Glomerular visceral epithelial cell (primary cell): Measurements from ENCODE around the gene STX11.
"Not testable (repeated sequence)": the region's sequence is repeated elsewhere in the genome, so short reads cannot be mapped to it uniquely, and the experiment has no call there.

Experiments used
- DNase-seq: peaks from one replicate; pipeline ENCODE4 v3.0.0-alpha.2; 2016; ENCODE audit errors: extremely low spot score

STX11 gene

GRCh38 chr6:144174006-144174405, 23.7 kb downstream of the STX11 start:
- DNase-seq = no peak

DNA sequence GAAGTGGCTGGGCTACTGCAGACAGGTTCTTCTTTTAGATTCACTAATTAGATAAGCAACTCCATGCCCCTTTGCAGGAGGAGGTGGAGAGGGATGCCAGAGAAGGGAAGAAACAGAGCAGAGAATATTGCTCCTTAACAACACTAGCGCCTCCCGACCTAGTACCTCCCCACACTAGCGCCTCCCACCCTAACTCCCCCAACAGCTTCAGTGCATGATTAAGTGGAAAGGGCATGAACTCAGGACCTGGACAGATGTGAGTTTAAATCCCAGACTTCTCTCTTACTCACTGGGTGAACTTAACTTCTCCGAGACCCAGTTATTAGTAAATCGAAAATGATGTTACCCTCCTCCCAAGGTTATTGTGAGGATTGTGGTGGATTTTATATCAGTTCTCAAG, 25.7 kb downstream of the STX11 start:
- DNase-seq = no peak

DNA sequence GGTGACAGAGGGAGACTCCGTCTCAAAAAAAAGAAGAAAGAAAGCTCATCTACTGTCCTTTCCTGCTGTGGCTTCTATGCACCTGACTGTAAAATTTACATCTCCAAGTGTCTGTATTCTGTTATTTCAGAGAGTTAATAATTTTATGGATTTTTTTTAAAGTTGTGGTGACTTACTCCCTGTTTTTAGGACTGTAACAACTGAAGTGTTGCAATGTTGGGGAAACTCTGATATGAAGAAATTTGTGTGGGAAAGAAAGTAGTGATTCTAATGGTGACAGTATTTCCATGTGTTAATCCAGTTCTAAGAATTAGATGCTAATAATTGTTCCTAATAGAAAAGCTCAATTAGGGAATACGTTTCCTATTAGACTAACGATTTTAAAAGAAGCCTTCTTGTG, 27.4 kb downstream of the STX11 start:
- DNase-seq = no peak

DNA sequence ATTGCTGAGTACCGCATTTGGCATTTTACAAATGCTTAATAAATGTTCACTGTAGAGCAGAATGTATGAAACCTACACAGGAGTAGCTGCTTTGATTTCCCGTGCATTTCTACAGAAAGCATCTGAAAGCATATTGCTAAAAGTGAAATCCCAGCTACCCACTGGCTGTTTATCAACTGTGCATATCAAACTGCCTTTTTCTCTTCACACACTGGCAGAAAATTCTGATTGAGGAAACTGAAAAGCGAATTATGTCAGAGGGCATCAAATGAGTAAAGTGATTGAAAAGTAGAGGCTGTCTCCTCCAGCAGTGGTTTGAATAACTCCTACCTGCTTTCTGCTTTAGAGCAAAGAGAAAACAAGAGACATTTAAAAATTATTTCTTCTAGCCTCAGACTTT, 28.0 kb downstream of the STX11 start:
- DNase-seq = no peak

DNA sequence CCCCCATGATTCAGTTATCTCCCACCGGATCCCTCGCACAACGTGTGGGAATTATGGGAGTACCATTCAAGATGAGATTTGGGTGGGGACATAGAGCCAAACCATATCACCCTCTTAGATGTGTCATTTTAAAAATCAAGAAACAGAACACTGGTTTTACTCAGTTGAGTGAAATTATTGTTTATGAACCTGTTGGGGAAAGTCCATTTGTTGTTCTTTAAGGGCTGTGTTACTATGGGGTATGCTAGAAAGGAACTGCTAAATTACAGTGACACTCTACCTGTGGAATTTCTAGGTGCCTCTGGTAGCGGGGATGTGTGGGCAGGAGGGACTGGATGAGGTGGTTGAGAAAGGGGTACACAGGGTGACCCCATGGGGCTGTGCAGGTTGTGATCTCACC, 28.9 kb downstream of the STX11 start:
- no peak for DNase-seq

DNA sequence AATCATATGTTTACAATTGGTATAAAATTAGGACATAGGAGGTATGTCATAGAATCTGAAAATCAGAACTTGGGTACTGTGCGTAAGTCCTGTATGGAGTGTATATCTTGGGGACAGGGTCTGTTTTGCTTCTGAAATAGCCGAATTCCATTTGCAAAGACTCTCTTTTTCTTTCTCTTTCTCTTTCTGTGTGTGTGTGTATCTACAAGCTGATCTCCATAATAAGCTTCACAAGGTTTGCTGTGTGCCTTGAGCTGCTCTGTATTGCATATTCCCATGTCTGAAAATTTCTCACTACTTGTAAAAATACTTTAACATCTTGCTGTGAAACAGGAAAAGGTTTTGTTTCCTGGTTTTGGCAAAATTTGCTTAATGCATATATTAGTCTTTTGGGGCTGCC, 29.5 kb downstream of the STX11 start:
- no peak for DNase-seq

- not testable (repeated sequence) for DNase-seq
Measured at GRCh38 chr6:144180354-144180753, 30.0 kb downstream of the STX11 start.

DNA sequence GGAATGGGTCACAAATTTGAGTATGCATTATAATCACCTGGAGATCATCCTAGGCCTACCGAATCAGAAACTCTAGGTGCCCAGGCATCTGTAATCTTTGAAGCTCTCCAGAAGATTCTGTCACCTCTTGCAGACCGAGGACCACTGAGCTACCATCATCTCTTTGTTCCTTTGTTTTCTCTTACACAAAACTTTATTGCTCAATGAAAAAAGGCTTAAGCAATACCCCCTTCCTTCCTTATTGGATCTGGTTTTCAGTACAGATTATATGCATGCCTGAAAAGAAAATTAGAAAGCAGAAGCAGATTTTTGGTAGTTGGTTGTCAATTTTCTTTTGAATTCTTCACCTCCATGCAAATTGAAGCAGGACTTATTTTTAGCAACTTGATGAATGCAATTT, 31.3 kb downstream of the STX11 start:
- no peak for DNase-seq

DNA sequence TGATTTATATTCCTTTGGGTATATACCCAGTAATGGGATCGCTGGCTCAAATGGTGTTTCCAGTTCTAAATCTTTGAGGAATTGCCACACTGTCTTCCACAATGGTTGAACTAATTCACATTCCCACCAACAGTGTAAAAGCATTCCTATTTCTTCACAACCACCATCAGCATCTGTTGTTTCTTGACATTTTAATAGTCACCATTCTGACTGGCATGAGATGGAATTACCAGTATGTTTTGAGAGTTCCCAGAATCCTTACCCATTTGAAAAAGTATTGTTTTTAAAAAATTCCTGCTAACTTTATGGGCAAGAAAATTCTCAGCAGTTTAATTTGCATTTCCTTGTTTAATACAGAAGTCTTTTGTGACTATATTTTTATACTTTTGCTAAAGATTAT, 33.9 kb downstream of the STX11 start:
- not testable (repeated sequence) for DNase-seq

DNA sequence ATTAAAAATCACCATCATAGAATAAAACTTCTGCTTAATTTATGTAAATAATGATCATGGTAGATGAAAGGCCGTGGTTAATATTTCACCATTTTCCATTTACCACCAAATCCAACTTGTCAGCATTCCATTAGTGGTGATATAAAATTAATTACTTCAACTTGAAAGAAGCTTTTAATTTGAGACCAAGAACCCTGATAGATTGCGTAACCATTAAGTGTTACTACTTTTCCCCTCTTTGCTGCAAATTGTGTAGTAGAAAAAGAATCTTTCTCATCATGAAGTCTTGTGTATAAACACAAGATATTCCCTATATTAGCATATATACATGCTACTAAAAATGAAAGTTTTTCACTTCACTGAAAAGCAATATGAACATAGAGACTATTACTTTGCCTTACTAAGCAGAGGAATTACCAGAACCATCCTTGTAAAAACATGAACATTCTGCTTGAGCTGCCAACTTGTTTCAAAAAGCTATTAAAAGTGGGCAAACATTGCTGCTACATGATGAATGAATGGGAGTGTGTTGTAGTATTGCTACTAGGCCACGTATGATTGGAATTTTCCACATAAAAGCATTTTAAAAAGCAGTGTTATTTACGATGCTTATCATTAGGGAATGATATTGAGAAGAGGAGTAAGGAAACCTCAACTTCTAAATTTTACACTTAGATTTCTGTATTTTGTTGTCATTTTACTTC, 35.0 kb downstream of the STX11 start:
- DNase-seq = no peak

DNA sequence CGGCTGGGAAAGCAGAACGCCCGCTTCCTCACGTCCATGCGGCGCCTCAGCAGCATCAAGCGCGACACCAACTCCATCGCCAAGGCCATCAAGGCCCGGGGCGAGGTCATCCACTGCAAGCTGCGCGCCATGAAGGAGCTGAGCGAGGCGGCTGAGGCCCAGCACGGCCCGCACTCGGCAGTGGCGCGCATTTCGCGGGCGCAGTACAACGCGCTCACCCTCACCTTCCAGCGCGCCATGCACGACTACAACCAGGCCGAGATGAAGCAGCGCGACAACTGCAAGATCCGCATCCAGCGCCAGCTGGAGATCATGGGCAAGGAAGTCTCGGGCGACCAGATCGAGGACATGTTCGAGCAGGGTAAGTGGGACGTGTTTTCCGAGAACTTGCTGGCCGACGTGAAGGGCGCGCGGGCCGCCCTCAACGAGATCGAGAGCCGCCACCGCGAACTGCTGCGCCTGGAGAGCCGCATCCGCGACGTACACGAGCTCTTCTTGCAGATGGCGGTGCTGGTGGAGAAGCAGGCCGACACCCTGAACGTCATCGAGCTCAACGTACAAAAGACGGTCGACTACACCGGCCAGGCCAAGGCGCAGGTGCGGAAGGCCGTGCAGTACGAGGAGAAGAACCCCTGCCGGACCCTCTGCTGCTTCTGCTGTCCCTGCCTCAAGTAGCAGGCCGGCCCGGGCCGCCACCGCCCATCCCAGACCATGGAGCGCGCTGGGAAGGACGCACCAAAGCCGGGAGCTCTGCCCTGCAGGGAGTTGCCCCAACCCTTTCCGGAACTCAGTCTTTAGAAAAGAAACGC, 36.7 kb downstream of the STX11 start:
- DNase-seq = no peak

- no peak for DNase-seq
Measured at GRCh38 chr6:144189351-144189750, 39.0 kb downstream of the STX11 start.

- no peak for DNase-seq
Measured at GRCh38 chr6:144190080-144190479, 39.8 kb downstream of the STX11 start.

GRCh38 chr6:144190593-144190992, 40.3 kb downstream of the STX11 start:
- DNase-seq = peak; percentile 54

DNA sequence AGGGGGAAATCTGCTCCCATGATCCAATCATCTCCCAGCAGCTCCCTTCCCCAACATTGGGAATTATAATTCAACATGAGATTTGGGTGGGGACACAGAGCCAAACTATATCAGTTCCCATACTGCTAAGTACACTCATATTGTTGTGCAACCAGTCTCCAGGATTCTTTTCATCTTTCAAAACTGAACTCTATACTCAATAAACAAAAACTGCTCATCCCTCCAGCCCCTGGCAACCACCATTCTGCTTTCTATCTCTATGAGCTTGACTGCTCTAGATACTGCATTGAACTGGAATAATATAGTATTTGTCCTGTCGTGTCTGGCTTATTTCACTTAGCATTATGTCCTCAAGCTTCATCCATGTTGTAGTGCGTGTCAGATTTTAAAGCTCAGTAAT, 42.9 kb downstream of the STX11 start:
- no peak for DNase-seq

DNA sequence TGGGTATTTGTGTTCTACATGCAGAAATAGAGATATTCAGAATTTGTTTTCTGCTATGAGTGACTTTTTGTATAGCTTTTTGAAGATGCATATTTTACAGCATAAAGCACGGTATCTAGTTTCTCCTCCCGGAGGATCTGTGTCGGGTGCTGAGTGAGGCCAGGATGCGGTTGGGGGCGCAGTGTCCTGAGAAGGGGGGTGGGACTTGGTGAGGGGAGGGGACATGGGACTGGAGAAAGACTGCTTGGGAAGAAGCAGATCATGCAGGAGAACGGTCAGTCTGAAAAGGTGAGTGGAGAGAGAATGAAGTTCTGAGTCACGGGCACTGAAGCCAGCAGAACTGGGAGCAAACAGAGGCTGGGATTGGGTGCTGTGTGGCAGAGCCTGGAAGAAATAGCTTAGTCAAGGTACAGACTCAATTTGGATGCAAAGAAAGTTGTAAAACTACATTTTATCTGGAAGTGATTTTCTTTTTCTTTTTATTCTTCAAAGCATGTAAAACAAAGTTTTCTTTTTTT, 44.0 kb downstream of the STX11 start:
- peak; percentile 46 for DNase-seq

DNA sequence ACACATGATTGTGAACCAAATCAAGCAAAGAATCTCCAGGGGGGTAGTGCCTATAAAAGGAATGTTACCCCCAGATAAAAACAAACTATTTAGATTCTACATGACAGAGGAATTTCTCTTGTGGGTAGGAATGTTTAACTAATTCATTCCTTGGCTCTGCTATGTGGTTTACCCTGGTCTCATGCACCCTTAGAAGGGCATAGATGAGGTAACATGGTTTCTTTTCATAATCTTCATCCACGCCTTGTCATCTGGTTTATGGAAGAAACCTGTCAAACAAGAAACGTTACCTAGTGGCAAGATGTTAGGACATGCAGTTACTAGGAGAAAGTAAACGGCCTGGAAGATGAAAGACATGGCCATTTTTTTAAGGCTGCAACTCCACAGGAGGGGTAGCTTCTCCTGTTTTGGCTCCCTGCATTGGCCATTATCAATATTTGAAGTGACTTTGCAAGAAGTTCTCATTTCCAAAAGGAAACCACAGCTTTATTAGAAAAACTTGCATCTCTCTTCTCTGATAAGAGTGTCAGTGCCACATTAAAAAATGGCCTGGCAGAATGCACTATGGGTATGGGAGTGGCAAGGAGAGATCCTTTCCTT, 45.5 kb downstream of the STX11 start:
- peak; percentile 84 for DNase-seq

GRCh38 chr6:144197919-144198318, 47.6 kb downstream of the STX11 start:
- DNase-seq = peak; percentile 64

- DNase-seq = no peak
Measured at GRCh38 chr6:144202879-144203468, 52.7 kb downstream of the STX11 start.

DNA sequence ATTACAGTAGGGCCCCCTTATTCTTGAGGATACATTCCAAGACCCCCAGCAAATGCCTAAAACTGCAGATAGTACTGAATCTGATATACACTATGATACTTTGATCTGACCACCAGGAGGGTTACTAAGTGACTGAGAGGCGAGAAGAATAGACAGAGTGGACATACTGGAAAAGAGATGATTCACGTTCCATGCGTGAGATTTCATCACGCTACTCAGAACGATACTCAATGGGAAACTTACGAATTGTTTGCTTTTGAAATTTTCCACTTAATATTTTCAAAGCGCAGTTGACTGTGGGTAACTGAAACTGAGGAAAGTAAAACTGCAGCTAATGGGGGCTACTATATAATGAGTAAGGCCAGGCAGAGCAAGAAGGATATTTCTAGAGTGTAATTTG, 60.8 kb downstream of the STX11 start:
- DNase-seq = no peak

DNA sequence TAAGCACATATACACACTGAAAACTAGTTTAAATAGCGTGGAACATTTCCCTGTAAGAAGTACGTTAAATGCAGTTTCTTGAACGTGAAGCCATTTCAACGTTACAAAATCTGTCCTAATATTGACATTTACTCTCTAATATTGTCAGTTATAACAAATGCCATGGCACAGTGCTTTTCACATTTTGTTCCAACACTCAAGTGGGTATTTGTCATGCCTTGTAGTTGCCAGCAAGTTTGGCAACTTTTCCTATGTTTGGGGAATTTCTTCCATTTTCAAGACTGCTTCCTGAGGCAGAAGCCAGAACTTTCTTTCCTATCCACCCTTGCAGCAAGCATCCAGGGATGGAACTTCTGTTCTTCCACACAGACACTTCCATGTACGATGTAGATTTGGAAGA, 63.0 kb downstream of the STX11 start:
- DNase-seq = no peak

- no peak for DNase-seq
Measured at GRCh38 chr6:144214029-144214428, 63.7 kb downstream of the STX11 start.
